Suprapubic skin (tissue), 4 donors: ENCODE results near the gene NKX6-1.

Experiments
- EP300 ChIP-seq: sonication (generic); formaldehyde crosslinking; IDR thresholded peaks from one replicate; pipeline ENCODE4 v1.6.1; 2017; ENCODE audit warnings: antibody characterized with exemption
- POLR2AphosphoS5 ChIP-seq, 3 donors: sonication (generic); formaldehyde crosslinking; IDR thresholded peaks; one replicate each; pipeline ENCODE4 v1.6.1; 2017; ENCODE audit warnings: antibody characterized with exemption in 3 of 3
- TF ChIP-seq, protein P1 (sequence below), 2 donors: fragments of 200-600 bp in 1 of 2; fragments of 450-650 bp in 1 of 2; sonication (generic) in 1 of 2; IDR thresholded peaks; one replicate each; pipeline ENCODE4 v1.5.1; 2016 to 2019; ENCODE audit warnings: antibody characterized with exemption in 2 of 2, mild to moderate bottlenecking in 1 of 2, moderate library complexity in 1 of 2

DNA sequence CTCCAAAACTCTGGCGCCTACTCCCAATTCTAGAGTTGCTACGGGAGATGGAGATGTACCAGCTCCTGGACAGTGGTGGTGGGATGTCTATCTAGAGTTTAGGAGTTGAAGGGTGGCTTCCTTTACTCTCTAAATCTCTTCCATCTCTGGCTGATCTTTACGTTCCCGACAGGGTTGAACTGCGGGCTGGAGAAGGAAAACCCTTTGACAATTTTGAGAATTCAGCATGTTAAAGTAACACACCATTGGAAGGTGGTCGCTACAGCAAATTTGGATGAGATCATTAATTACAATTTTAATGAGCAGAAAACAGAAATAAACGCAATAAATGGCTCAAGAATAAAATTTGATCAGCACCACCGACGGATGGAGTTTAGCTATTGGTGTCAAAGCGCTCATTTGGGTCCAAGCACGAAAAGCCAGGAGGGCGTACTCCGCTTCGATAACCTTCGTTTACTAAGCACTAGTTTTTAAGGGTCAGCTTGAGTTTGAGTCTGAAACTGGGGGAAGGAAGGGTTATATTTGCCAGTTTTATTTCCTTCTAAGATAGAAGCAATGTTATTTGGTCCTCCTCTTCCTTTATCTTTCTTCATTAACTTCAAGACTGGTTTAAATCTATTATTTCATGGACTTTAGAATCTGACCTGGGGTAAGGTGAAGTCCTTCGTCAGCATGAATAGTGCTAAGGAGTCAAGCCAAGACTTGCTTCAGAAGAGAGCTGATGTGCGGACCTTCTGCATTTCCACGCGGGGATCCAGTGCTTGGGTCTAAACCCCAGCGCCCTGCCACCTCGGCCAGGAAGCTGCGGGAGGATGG is 1.5 kb upstream of the NKX6-1 start:
- TF ChIP-seq, protein P1, sequence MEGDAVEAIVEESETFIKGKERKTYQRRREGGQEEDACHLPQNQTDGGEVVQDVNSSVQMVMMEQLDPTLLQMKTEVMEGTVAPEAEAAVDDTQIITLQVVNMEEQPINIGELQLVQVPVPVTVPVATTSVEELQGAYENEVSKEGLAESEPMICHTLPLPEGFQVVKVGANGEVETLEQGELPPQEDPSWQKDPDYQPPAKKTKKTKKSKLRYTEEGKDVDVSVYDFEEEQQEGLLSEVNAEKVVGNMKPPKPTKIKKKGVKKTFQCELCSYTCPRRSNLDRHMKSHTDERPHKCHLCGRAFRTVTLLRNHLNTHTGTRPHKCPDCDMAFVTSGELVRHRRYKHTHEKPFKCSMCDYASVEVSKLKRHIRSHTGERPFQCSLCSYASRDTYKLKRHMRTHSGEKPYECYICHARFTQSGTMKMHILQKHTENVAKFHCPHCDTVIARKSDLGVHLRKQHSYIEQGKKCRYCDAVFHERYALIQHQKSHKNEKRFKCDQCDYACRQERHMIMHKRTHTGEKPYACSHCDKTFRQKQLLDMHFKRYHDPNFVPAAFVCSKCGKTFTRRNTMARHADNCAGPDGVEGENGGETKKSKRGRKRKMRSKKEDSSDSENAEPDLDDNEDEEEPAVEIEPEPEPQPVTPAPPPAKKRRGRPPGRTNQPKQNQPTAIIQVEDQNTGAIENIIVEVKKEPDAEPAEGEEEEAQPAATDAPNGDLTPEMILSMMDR (IDR thresholded peaks at IDR 0.05): no peak
- no peak for TF ChIP-seq EP300
- no peak for TF ChIP-seq POLR2AphosphoS5 (IDR thresholded peaks at IDR 0.05)
